GM18867 (cell line): Measurements from ENCODE around the gene STRN4.

Source experiments
- ATAC-seq: cut with Tn5 transposase; IDR thresholded peaks from one replicate; pipeline ENCODE4 v1.9.1; 2021; ENCODE audit warnings: mild to moderate bottlenecking, moderate library complexity; ENCODE audit not compliant: unreplicated experiment

Gene STRN4

GRCh38 chr19:46745030-46745429, 1.2 kb downstream of the STRN4 start:
- no peak for ATAC-seq

GRCh38 chr19:46744005-46744691, 2.1 kb downstream of the STRN4 start:
- ATAC-seq = no peak

GRCh38 chr19:46742926-46743480, 3.2 kb downstream of the STRN4 start:
- ATAC-seq = no peak

DNA sequence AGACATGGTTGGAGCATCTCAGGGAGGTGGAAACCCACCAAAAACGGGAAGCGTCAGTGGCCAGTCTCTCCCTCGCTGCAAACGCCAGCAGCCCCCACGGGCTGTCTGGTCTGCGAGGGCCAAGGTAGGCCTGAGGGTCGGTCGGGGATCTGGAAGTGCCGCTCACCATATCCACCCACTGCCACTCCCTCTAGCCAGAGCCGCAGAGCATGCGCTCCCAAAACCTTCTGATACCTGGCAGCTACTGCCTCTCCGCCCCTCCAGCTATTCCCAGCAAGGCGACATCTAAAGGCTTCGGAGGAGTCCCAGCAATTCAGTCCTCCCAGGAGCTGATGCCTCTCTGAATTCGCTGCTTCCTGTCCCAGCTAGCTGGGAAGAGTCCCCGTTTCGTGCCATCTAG, 4.8 kb downstream of the STRN4 start:
- no peak for ATAC-seq

DNA sequence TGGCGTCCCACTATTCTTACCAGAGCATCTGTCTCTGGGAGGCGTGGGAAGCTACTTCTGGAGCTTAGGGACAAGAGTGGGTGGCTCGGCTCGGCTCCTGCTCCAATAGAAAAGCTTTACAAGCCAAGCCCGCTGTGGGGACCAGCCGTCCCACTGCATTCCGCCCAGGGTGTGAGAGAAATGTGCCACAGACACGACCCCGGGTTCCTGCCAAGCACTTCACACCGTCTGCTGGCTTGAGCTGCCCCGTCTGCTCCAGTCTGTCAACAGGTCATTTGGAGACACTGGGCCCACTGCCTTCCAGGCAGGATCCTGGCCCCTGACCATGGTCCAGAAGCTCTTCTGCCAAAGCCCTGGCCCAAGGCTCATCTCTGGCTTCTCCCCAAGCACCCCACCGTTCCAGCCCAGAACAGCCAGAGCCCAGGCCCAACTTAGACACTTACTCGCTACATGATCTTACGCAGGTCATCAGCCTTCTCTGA, 6.9 kb downstream of the STRN4 start:
- ATAC-seq = no peak

- no peak for ATAC-seq
Measured at GRCh38 chr19:46737761-46738171, 8.5 kb downstream of the STRN4 start.

DNA sequence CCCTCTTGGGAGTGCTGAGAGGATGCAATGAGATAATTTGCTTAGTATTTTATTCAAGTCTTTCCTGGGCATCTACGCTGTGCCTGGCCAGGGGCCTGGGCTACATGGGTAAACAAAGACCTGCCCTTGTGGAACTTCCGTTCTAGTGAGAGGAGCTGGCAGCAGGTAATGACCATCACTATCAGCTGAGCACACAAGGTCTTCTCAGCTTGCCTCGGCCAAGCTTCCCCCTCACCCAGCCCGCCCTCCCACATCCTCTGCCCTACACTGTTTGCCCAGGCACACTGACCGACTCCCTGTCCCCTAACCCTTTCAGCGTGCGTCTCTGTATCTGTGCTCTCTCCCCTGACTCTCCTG, 9.0 kb downstream of the STRN4 start:
- ATAC-seq = no peak

DNA sequence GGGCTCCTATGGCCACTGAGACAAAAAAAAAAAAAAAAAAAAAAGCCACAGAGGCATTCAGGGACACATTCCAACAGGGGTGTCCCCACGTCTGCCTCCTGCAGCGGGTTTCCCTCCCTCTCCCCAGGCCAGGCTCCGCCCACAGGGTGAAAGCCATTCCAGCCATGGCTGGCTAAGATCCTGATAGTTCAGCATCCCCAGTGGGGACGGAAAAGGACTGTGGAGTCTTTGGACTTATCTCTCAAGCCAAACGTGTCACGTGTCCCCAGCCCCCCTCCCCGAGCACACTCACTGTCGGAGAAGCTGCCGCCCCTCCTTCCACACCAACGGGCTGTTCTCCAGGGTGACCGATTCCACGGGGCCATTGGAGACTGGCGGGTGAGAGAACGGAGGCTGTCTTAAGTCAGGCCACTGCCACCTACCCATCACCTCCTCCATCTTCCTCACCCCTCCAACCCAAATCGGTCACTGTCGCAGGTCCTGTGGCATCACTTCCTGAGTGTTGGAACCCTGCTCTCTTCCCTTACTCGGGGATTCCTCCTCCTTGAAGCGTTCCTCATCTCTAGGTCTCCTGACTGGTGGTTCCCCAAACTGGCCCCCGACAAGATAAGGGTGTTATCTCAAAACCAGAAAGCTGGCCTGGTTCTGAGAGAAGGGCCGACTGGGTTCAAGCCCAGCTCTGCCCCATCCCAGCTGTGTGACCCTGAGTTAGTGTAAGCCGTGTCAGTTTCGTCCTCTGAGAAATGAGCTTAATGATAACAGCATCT, 9.5 kb downstream of the STRN4 start:
- no peak for ATAC-seq

DNA sequence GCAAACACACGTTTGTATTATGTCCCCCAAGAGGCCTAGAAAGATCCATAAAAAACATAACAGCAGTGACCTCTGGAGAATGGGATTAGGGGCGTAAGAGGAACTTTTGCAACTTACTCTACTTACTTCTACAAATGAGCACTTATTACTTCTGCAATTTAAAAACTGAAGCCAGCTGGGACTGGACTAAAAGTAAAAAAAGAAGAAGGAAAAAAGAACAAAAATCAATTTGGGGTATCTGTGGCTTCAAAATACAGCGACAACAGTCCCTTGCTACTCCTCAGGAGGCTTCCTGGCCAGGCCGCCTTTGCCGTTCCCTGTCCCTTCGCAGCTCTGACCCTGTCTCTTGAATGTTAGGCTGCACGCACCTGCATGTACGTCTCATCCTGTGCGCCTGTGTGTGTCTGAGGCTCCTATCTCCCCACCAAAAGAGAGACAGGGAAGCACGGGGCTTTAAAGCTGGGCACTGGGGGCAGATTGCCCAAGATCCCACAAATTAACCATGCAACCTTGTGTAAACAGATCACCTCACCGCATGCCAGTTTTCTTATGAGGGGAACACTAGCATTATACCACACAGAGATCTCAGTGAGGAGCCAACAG, 12.5 kb downstream of the STRN4 start:
- no peak for ATAC-seq

GRCh38 chr19:46732966-46733689, 13.1 kb downstream of the STRN4 start:
- no peak for ATAC-seq

GRCh38 chr19:46732172-46732938, 13.9 kb downstream of the STRN4 start:
- no peak for ATAC-seq

- no peak for ATAC-seq
Measured at GRCh38 chr19:46731584-46731983, 14.7 kb downstream of the STRN4 start.

GRCh38 chr19:46731007-46731501, 15.2 kb downstream of the STRN4 start:
- ATAC-seq = no peak

DNA sequence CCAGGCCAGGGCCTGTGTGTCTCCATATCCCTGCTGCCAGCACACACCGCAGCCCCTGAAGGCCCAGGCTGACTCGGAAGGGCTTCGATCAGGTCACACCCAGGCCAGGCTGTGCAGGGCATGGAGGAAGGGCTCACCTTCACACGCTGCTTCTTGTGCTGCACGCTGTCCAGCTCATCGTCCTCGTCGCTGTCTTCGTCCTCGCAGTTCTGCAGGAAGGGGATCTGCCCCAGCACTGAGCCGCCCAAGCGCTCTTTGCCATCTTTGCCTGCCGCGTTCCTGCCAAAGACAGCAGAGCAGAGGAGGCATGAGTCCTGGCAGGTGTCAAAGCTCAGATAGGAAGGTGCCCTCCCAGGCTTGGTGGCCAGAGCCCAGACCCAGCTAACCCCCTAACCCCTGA, 15.7 kb downstream of the STRN4 start:
- ATAC-seq = no peak

DNA sequence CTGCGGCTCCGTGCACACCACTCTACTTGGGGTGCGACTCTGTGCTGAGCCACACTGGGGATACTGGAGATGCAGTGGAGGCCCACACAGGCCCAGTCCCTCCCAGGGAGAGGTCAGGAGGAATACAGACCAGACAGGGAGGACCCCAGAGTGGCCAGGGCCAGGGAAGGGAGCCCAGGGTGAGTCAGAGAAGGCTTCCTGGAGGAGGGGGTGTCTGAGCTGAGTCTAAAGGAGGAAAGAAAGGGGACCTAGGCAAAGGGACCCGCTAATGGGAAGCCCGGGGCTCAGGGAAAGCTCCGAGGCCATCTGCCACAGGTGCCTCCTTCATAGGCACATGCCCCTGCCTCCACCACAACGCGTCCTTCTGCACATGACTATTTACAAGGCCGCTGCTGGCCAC, 16.1 kb downstream of the STRN4 start:
- ATAC-seq = no peak

DNA sequence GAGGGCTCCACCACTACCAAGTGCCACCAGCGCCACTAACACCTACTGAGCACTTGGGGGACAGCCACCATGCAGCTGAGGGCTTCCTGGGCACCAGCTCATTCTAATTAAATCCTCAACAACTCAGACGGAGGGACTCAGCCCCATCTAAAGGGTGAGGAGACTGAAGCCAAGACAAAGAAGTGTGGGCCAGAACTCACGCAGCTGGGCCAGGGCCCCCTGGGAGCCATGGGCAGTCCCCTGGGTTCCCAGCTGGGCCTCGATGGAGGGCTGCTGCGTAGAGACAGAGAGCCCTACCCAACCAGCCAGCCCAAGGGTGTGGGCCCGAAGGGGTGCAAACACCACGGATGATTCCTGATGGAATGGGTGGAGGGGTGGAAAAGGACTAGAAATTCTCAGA, 16.6 kb downstream of the STRN4 start:
- ATAC-seq = no peak

- peak; percentile 55 for ATAC-seq
Measured at GRCh38 chr19:46728693-46729339, 17.4 kb downstream of the STRN4 start.

- no peak for ATAC-seq
Measured at GRCh38 chr19:46728208-46728607, 18.0 kb downstream of the STRN4 start.

- ATAC-seq = no peak
Measured at GRCh38 chr19:46727757-46728156, 18.5 kb downstream of the STRN4 start.
